Measurements from ENCODE around the gene EEF1AKMT4.

DNA sequence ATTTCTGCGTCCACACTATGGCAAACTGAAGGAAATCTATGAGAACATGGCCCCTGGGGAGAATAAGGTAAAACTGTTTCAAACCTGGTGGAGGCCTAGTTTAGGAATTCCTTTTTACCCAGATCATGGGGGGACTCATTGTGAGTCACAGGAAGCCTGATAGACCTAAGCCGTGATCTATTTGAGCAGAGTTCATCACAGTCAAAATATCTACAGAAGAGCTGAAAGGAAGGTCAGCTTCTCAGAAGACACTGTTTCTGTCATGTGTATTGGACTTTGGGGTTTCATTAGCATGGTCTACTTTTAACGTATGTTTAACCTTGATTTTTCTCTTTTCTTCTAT lies 50.9 kb downstream of the EEF1AKMT4 start:
- TF ChIP-seq CTCF (IDR thresholded peaks at IDR 0.05; ENCODE audit: low read depth, low read length, missing input control) (no peak), RAD21 (IDR thresholded peaks at IDR 0.05) (no peak), MAX (IDR thresholded peaks at IDR 0.05) (no peak), YY1 (IDR thresholded peaks at IDR 0.05) (no peak)
